ENCODE measurements around the gene HPDL.
A peak's percentile ranks its signal among the peaks of the same experiment; 100 is the strongest.

Gene HPDL

DNA sequence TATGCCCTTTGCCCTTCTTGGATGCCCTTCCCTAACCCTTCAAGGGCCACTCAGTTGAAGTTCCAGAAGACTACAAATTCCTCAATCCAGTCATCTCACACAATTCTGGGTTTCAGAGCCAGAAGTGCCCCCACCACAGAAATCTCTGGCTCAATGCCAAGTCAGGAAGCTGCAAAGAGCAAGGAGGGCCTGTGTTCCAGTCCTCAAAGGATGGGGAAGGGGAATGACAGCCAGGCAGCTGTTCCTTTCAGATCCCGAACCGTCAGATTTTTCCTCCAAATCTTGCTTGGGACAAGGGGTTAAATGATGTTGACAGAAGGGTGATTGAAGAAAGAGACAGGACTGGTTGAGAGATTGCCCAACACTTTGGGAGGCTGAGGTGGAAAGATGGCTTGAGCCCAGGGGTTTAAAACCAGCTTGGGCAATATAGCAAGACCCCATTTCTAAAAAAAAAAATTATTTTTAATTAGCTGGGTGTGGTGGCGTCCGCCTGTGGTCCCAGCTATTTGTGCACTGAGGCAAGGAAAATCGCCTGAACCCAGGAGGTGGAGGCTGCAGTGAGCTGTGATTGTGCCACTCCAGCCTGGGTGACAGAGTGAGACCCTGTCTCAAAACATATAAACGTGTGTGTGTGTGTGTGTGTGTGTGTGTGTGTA is 716 bp upstream of the HPDL start:
- no peak for DNase-seq

DNA sequence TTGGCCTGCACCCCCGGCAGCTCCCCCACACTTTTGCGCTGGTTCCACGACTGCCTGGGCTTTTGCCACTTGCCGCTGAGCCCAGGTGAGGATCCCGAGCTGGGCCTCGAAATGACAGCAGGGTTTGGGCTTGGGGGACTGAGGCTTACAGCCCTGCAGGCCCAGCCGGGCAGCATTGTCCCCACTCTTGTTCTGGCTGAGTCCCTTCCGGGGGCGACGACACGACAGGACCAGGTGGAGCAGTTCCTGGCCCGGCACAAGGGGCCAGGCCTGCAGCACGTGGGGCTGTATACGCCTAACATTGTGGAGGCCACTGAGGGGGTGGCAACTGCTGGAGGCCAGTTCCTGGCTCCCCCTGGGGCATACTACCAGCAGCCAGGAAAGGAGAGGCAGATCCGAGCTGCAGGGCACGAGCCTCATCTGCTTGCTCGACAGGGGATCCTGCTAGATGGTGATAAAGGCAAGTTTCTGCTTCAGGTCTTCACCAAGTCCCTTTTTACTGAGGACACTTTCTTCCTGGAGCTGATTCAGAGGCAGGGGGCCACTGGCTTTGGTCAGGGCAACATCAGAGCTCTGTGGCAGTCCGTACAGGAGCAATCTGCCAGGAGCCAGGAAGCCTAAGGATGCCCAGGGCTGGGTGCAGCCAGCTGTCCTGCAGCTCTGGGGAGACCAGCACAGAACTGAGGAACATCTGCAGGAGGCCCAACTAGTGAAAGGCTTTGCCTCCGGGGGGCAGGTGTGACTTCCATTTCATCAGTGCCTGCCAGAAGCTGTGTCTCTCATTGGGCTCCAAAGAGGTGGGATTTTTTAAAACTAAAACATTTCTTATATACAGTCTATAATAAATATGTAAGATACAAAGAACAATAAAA is 1.2 kb downstream of the HPDL start:
- DNase-seq = no peak

DNA sequence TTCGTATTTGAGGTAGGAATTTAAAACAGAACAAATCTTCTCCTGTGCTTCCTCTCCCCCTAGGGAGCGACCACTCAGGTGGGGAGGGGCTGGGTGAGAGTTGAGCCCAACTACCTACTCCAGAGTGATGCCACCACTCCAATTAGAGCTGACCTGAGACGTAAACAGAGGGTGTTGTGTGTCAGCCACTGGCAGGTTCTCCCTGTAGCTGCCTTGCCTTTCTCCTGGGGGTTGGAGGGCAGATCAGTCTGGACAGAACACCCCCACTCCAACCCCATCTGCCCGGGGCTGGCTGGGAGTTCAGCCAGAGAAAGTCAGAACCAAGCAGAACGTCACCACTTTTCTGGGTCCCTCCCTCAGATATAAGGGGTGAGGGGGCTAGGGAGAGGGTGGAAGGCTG is 2.0 kb downstream of the HPDL start:
- no peak for DNase-seq

DNA sequence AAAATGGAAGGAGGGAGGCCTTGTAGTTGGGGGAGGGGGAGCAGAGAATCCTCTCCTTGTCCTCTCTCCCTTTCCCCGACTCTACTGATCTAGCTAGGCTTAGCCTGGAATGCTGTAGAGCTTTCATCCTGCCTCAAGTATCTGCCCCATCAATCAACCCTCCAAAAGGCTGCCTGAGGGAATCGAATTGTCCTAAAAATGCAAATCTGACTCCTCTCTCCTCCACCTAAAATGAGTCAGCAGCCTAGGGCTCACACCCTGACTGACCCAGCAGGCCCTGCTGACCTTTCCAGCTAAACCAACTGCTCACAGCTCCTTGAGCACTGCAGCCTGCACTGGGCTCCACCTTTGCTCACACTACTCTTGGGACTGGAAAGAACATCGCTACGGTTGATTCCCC is 2.8 kb downstream of the HPDL start:
- no peak for DNase-seq

DNA sequence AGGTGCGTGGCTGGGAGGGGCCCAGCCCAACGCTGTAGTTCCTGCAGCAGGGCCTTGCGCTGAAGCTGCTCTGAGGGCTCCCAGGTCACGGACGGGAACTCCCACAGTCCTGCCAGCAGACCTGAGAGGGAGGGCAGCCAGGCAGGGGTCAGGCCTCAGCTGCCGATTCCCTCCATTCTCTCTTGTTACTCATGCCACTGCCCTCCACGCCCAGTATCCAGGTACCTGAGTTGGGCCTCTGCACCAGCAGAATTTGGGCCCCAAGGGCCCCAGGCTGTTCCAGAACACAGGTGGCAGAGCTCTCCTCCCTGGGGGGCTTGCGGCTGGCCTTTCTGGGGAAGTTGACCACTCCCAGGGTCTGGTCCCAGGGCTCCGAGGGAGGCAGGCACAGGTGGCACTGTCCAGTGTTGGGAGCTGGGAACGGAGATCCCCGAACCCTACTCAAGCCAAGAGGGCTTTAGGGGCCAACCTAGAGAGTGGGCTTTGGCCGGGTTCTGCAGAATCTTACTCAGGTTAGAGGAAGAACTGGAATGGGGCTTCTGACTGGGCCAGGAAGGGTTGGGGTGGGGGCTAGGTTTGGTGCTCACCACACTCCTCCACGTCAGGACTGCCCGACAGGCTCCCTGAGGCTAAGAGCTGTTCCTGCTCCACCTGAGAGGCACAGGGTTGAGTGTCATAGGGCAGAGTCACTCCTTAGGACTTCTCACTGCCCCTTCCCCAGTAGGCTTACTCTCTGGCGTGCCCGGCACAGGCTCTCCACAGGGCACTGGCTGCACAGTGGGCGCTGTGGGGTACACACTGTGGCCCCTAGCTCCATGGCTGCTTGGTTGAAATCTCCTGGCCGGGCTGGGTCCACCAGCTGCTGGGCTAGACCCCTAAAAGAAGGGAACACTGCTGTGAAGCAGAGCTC is 5.0 kb downstream of the HPDL start:
- no peak for DNase-seq

DNA sequence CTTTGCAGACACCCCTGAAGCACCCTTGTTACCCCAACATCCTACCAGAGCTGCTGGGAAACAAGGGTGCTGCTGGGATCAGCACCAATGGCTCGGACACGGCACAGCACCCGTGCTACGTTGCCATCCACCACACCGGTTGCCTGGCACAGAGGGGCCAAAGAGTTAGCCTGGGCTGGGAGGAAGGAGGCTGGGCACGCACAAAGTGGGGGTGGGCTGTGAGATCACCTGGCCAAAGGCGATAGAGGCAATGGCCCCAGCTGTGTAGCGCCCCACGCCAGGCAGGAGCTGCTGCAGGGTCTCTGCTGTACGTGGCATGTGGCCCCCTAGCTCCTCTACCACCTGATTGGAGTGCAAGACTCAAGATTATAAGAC is 5.6 kb downstream of the HPDL start:
- DNase-seq = no peak

DNA sequence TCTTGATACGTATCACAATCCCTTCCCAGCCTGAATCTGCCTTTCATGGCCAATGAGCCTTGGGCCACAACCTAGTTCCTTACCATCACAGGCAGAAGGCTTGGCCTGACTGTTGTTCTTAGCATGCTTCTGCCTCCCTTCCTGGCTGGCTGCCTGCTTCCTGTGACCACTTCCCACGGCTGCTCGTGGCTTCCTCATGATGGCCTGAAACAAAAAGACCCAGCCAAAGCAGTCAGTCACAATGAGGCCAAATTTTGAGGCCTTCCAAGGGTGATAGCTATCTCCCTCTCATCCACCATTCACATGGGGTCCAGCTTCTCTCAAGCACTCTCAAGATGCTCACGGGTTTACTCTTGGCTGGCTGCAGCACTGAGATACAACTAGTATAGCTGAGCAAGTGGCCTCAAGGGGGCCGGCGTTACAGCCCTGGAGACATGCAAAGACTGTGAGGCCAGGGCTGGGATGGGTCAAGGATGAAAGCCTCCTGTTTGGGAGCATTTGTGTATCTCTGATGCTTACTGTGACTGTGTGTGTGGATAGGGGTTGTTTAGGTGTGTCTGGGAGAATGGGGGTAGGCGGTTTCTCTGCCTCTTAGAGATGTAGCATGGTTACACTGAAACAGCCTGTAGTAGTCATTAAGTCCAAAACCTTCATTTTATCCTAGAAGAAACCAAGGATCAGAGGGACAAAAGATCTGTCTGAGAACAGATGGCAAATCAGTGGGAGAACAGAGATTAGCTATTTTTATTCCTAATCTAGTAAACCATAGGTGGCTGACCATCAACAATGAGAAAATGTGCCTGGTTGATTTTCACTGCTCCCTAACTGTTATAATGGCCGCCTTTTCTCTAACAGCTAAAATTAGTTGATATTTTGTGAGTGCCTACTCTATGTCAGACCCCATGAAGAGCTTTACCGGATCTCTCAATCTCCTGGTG is 7.9 kb downstream of the HPDL start:
- DNase-seq = peak; percentile 30

DNA sequence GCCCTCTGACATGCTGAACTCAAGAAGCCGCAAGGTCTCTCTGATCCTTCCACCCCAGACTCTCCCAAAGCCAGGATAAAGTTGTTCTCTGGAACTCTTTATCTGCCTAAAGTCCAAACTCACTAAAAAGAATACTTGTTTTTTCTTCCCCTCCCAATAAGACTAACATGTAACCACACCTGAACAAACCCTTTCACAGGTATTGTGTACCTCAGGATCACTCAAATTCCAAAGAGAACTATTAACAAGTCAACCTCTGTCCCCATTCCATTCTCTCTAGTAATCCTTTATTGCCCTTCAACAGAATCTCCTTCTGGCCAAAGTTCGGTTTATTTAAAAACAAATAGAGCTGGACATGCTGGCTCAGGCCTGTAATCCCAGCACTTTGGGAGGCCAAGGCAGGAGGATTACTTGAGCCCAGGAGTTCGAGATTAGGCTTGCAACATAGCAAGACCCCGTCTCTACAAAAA is 9.2 kb downstream of the HPDL start:
- no peak for DNase-seq

DNA sequence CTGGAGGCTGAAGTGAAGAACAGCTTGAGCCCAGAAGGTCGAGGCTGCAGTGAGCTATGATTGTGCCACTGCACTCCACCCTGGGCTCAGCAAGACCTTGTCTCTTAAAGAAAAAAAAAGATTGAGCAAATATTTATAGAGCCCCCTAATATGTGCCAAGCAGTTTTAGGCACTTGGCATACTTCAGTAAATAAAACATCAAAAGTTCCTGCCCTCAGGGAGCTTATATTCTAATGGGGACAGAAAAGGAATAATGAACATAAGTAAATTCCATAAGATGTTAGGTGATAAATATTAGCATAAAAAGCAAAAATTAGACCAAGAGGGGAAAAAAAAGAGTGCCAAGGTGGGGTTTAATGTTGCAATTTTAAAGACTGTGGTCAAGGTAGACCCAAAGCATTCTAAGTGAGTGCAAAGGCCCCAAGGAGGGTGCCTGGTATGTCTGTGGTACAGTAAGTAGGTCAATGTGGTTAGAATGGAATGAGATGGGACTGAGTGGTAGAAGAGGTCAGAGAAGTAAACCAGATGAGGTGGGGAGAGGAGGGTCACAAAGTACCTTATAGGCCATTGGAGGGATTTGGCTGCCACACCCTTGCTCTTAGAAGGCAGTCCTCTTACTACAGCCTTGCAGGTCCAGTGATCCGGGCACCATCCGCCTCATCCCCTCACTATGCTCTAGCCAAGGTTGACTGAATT is 11.1 kb downstream of the HPDL start:
- DNase-seq = no peak

DNA sequence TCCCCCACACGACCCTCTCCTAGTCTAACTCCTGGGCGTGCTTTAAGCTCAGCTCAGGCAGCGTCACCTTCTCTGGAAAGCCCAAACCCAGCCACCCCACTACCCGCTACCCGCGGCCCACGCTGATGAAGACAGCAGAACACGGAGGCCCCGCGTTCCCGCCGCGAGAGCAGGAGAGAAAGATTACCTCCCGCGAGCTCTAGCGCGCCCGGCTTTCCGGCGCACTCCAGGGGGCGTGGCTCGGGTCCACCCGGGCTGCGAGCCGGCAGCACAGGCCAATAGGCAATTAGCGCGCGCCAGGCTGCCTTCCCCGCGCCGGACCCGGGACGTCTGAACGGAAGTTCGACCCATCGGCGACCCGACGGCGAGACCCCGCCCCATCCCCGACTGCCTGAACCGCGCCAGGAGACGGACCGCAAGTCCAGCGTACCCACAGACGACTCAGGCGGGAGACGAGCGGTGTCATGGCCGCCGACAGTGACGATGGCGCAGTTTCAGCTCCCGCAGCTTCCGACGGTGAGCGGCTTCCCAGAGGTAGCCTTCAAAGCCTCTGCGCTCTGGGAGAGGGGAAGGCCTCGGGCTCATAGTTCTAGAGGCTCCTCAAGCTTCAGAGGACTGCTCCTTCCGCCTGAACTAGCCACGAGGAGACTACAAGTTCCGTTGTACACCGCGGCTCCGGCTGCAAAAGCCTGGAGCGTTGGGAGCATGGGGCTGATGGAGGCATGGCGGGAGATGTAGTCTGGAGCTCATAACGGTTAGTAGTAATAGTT is 13.3 kb downstream of the HPDL start, which contains the start of the genes MUTYH and TOE1:
Gene MUTYH (minus strand): TSS at position 652 of the 770 bp plus-strand sequence. CDS start 5,935 bp downstream, outside the sequence.
Gene TOE1 (plus strand): TSS at position 382 of the 770 bp plus-strand sequence. CDS start 83 bp downstream, at position 465.
- peak; percentile 83 for DNase-seq

DNA sequence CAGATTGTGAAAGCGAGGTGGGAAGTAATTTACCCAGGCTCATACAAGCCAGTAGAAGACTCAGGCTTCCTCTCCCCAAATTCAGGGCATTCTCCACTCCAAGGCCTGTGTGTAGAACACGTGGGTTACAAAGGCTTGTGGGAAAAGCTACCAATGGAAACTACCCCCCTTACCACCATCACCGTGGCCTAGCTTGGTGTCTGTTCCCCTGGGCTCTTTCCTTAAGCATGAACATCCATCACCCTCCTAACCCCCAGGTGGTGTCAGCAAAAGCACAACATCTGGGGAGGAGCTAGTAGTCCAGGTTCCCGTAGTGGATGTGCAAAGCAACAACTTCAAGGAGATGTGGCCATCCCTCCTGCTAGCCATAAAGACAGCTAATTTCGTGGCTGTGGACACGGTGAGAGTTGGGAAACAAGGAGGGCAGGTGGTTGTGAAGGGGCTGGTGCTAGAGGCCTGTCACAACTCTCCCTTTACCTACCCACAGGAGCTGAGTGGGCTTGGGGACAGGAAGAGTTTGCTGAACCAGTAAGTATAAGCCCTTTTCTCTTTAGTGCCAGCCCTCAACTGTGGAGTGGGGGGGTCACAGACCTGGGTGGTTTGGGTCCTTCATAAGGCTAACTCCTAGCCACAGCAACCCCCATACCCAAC is 14.2 kb downstream of the HPDL start:
- DNase-seq = no peak

DNA sequence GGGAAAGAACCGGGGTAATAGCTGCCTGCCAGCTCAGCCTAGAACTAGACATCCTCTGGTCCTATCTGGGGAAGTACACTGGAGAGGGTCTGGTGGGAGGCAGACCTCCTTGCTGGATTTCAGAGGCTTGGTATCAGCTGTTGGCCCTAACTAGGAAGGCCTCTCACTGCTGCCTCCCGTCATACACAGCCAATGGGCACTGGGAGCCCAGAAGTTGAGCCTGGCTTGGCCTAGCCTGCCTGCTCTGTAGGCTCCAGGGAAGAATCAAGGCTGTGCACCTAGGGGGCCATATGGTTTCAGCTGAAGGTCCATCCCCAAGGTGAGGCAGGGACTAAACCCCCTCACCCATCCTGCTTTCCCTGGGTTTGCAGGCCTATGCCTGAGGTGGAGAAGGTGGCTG is 17.8 kb downstream of the HPDL start:
- DNase-seq = no peak

DNA sequence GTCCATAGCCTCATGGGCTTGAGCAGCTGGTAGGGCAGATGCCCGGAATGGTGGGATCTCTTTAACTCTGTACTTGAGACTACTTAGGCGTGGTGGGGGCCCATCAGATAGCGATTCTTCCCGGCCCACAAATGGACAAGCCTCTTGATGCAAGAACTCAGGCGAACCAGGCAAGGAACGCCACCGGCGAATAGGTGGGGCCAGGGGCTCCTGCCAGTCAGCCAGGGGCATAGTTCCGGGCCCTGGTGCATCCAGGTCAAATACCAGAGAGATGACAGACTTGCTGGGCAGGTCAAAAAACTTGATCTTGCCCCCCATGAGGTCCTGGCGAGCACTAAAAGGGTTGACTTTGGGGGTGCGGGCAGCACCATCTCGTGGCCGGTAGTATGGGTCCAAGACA is 18.3 kb downstream of the HPDL start:
- DNase-seq = no peak

DNA sequence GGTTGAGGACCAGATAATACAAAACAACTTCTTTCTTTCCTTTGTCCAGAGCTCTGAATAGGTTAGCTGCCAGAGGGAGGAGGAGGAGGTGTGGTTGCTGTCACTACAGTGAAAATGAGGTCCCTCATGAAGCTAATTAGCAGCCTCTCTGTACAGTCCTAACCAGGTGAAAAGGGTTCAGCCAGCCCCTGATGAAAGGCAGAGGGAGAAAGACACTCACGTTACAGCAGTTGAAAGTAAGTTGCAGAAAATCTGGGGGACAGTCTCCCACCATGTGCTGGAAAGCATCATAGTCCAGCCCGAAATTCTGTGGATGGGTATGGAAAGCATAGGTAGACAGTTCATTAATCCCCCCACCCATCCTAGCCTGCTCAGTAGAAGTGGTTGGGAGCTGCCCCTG is 19.8 kb downstream of the HPDL start:
- DNase-seq = no peak

DNA sequence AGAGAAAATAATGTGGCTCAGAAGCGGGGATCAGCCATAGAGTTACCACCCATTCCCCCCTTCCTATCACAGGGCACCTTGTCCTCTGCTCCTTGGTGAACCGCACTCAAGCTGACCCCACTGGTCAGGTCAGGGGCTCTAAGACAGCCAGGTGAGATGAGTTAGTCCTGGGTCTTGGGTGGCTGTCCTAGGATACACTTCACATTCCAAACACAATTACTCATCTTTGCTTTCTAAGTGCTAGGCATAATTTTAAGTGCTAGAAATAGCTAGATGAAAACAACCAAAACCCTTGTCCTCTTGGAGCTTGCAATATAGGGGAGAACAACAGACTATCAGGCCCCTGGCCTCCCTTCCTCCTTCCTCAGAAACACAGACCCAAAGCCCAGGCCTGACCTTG is 21.3 kb downstream of the HPDL start:
- no peak for DNase-seq

DNA sequence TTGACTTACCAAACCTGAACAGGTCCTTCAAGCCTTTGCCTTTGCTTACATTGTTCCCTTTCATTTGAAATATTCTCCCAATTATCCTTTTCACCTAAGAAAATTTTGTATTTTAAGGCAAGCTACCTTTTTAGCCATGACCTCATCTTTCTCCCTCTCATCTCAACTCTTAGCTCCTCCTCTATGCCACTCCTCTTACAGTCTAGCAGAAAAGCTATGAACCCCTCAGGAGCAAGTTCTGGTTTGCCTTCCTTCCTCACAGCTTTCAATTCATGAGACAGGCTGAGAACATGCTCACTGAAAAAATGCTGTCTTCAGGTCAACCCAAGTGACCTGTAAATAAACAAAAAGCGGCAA is 21.9 kb downstream of the HPDL start:
- no peak for DNase-seq

DNA sequence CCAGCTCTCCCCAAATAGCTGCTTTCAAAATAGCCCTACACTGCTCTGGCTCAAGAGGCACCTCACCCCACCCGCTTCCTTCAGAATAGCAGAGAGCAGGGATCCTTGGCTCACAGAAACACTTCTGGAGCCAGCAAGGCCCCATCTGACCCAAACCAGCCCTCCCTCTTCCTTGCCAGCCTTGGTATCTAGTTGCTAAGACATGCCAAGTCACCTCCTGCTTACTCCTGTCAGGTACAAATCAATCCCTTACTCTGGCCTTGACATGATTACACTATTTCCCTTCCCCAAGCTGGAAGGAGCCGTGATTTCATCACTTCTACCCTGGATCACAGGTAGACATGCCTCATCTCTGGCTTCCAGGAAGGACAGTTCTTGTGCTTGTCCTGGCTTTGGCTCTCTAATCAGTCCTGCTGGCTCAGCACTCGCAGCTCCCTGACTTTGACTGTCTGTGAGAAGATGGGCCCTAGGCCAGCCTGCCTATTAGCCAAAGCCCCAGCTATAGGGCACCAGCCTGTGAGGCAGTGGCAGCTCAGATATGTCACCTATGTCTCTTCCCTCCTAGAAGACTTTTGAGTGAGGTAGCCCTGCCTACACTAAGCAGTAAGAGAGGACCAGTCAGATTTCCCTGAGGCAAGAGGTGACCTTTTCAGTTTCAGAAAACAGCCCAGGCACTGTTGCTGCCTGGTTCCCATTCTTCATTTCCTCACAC is 22.4 kb downstream of the HPDL start:
- no peak for DNase-seq

DNA sequence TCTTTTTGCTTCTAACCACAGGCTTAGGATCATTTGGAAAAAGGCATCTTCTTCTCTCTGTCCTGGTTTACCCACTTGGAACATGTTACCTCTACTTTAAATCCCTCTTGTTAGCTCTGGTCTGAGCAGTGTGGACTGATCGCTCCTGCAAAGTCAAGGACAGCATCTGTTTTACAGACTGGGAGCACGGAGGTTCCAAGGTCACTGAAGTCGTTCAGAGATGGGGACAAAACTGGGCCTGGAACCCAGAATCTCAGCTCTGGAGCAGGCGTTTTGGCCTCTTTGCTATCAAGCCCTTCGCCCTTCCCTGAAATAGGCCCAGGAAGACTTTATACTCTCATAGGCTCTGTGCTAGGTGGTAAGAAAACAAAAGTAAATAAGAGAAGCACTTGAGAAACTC is 24.8 kb downstream of the HPDL start:
- no peak for DNase-seq

DNA sequence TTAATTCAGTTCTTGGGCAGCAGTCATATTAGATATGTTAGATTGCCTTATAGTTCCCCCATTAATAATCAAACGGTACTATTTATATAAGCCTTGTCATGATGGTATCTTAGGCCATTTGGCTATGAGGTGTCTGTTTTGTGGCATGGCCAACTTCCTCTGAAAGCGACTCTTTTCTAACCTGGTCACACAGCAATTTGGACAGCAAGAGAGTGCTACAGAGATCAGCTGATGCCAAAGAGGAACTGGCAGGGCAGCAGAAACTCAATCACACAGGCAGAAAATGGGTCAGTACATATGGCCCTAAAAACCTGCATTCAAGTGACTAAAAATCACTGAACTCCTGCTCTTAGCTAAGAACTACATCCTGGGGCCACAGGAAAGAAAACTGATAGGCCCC is 27.0 kb downstream of the HPDL start:
- DNase-seq = peak; percentile 51
